CD4-positive, alpha-beta memory T cell (primary cell): ENCODE measurements around the gene MAML2. TPM values are rescaled to one million over a fixed set of nuclear protein-coding genes. Genes with fewer than 3 reads are reported as not detected.

Experiments used
- CTCF ChIA-PET: fragments of 350-600 bp; sonication (Branson Sonifier 250); formaldehyde crosslinking; loops from one replicate; lab custom pipeline; 2021; ENCODE audit warnings: inconsistent platforms; ENCODE audit not compliant: partially characterized antibody; lab: Charles Lee
- POLR2A ChIA-PET: fragments of 350-600 bp; sonication (Branson Sonifier 250); formaldehyde crosslinking; loops from one replicate; lab custom pipeline; 2021; ENCODE audit not compliant: partially characterized antibody; lab: Charles Lee
- DNase-seq, 5 donors: peaks; one replicate each; pipeline versions ENCODE4 v3.0.0 to v3.0.0-alpha.2; 2020 to 2022; ENCODE audit warnings: mixed read lengths in 1 of 5
- H3K27ac ChIP-seq: one replicate; pipeline ENCODE4 v1.7.0; 2013; ENCODE audit warnings: low read depth, low read length
- H3K27me3 ChIP-seq: 2 replicates; pipeline ENCODE4 v1.7.0; 2013; ENCODE audit warnings: mild to moderate bottlenecking, low read length, moderate library complexity; ENCODE audit not compliant: insufficient read depth
- H3K36me3 ChIP-seq: 2 replicates; pipeline ENCODE4 v1.7.0; 2013; ENCODE audit warnings: mild to moderate bottlenecking, low read length, moderate library complexity; ENCODE audit not compliant: insufficient read depth
- H3K4me1 ChIP-seq: 2 replicates; pipeline ENCODE4 v1.7.0; 2013; ENCODE audit warnings: mild to moderate bottlenecking, low read length, moderate library complexity; ENCODE audit not compliant: insufficient read depth
- H3K4me3 ChIP-seq, 2 donors: one replicate each; pipeline ENCODE4 v1.7.0; 2013; ENCODE audit warnings: low read length in 2 of 2, mild to moderate bottlenecking in 1 of 2
- H3K9me3 ChIP-seq, 2 donors: one replicate each; pipeline ENCODE4 v1.7.0; 2013; ENCODE audit warnings: low read length in 2 of 2, control low read depth in 1 of 2; ENCODE audit not compliant: control insufficient read depth in 1 of 2
- H3K27ac Mint-ChIP-seq, 7 donors: one replicate each; pipeline ENCODE4 v1.8.0; 2020 to 2021; ENCODE audit warnings: mixed read lengths in 7 of 7, mild to moderate bottlenecking in 6 of 7, inconsistent platforms in 3 of 7, moderate library complexity in 3 of 7
- H3K27me3 Mint-ChIP-seq, 2 donors: one replicate each; pipeline ENCODE4 v1.8.0; 2020 to 2021; ENCODE audit warnings: mixed read lengths in 2 of 2
- H3K36me3 Mint-ChIP-seq, 2 donors: one replicate each; pipeline ENCODE4 v1.8.0; 2020 to 2021; ENCODE audit warnings: mixed read lengths in 2 of 2, inconsistent platforms in 1 of 2, mild to moderate bottlenecking in 1 of 2
- H3K4me1 Mint-ChIP-seq, 4 donors: one replicate each; pipeline ENCODE4 v1.8.0; 2020 to 2021; ENCODE audit warnings: mixed read lengths in 4 of 4, mild to moderate bottlenecking in 1 of 4
- H3K4me3 Mint-ChIP-seq, 8 donors: one replicate each; pipeline ENCODE4 v1.8.0; 2020 to 2021; ENCODE audit warnings: mixed read lengths in 8 of 8, mild to moderate bottlenecking in 7 of 8, moderate library complexity in 6 of 8, inconsistent platforms in 3 of 8
- H3K9me3 Mint-ChIP-seq, 8 donors: one replicate each; pipeline ENCODE4 v1.8.0; 2020 to 2021; ENCODE audit warnings: mixed read lengths in 8 of 8, mild to moderate bottlenecking in 5 of 8, inconsistent platforms in 3 of 8, moderate library complexity in 1 of 8
- intact Hi-C: fragments of 100-400 bp; cut with micrococcal nuclease; formaldehyde crosslinking; loops from one replicate; pipeline ENCODE4 v1.15.1; 2023
- polyA plus RNA-seq, 2 donors: library from polyadenylated mRNA; unstranded; fragments of 300-500 nt; fragmentation: Illumina TruSeq; gene quantifications; one replicate each; pipeline ENCODE4 v1.2.3, GENCODE V29; 2021
- total RNA-seq, 2 experiments: library from RNA; stranded (reverse); gene quantifications; one replicate each; pipeline ENCODE4 v1.2.3, GENCODE V29; 2021

MAML2 gene
- total and polyA plus RNA-seq, 4 experiments from 2014 or later: 1.6 to 38.3 (median 25.5) TPM

GRCh38 chr11:96125400-96125799, 217.6 kb downstream of the MAML2 start:
- H3K36me3 ChIP-seq: no peaks in the 10 kb centered on the region
- peaks cover 11 to 29% of the 10 kb centered on the region in 2 donors for H3K36me3 Mint-ChIP-seq
- DNase-seq: no peak
- H3K27ac ChIP-seq: no peak overlapping the region
- H3K4me1 Mint-ChIP-seq: peaks cover 34 to 66% (median 50%) of the 10 kb centered on the region in 4 donors
- H3K4me3 Mint-ChIP-seq: no peak overlapping the region
- no peaks in the 10 kb centered on the region for H3K9me3 ChIP-seq
- intact Hi-C loops: no loop called here
- H3K4me1 ChIP-seq: peaks cover 6% of the 10 kb centered on the region
- no peak overlapping the region for H3K4me3 ChIP-seq
- H3K27ac Mint-ChIP-seq: no peak overlapping the region
- POLR2A ChIA-PET: no interaction called here
- CTCF ChIA-PET: no interaction called here
- H3K9me3 Mint-ChIP-seq: no peaks in the 10 kb centered on the region
- no peaks in the 10 kb centered on the region for H3K27me3 ChIP-seq
- H3K27me3 Mint-ChIP-seq: no peaks in the 10 kb centered on the region

GRCh38 chr11:96124155-96124554, 218.8 kb downstream of the MAML2 start:
- peaks cover 8 to 20% of the 10 kb centered on the region in 2 donors for H3K36me3 Mint-ChIP-seq
- Histone ChIP-seq H3K27ac (no peak overlapping the region), H3K4me1 (peaks cover 6% of the 10 kb centered on the region), H3K27me3 (no peaks in the 10 kb centered on the region), H3K36me3 (no peaks in the 10 kb centered on the region), H3K9me3 (no peaks in the 10 kb centered on the region), H3K4me3 (no peak overlapping the region)
- H3K27me3 Mint-ChIP-seq: no peaks in the 10 kb centered on the region
- intact Hi-C loops: no loop called here
- ChIA-PET CTCF (interaction anchor here (1.1 kb wide), 1 partner anchor 219 kb away, joined by 5 read pairs; the partner anchor contains the start of gene MAML2), POLR2A (no interaction called here)
- peaks cover 31 to 57% (median 45%) of the 10 kb centered on the region in 4 donors for H3K4me1 Mint-ChIP-seq
- H3K27ac Mint-ChIP-seq: peak overlapping the region in 1 of 7 donors; percentile 64
- H3K4me3 Mint-ChIP-seq: no peak overlapping the region
- no peak for DNase-seq
- no peaks in the 10 kb centered on the region for H3K9me3 Mint-ChIP-seq

- no peaks in the 10 kb centered on the region for H3K27me3 ChIP-seq
- Mint-ChIP-seq H3K4me1 (peaks cover 28 to 56% (median 40%) of the 10 kb centered on the region in 4 donors), H3K36me3 (peaks cover 8 to 28% of the 10 kb centered on the region in 2 donors), H3K27me3 (no peaks in the 10 kb centered on the region), H3K4me3 (peak overlapping the region in 1 of 8 donors; percentile 55), H3K27ac (peak overlapping the region in 1 of 7 donors; percentile 26), H3K9me3 (no peaks in the 10 kb centered on the region)
- CTCF ChIA-PET: interaction anchor here (1.1 kb wide), 1 partner anchor 220 kb away, joined by 5 read pairs; the partner anchor contains the start of gene MAML2
- H3K27ac ChIP-seq: no peak overlapping the region
- H3K36me3 ChIP-seq: no peaks in the 10 kb centered on the region
- POLR2A ChIA-PET: interaction anchor here (0.6 kb wide), 1 partner anchor 219 kb away, joined by 3 read pairs; no protein-coding TSS in a partner anchor
- no peak overlapping the region for H3K4me3 ChIP-seq
- H3K9me3 ChIP-seq: no peaks in the 10 kb centered on the region
- DNase-seq: no peak
- H3K4me1 ChIP-seq: peaks cover 6% of the 10 kb centered on the region
- intact Hi-C loops: no loop called here
Measured at GRCh38 chr11:96123301-96123700, 219.7 kb downstream of the MAML2 start.

- H3K9me3 Mint-ChIP-seq: no peaks in the 10 kb centered on the region
- Histone ChIP-seq H3K36me3 (no peaks in the 10 kb centered on the region), H3K27me3 (no peaks in the 10 kb centered on the region), H3K4me1 (peaks cover 6% of the 10 kb centered on the region), H3K9me3 (no peaks in the 10 kb centered on the region), H3K4me3 (no peak overlapping the region), H3K27ac (no peak overlapping the region)
- no peak overlapping the region for H3K4me3 Mint-ChIP-seq
- DNase-seq: no peak
- ChIA-PET POLR2A (interaction anchor here (0.6 kb wide), 1 partner anchor 220 kb away, joined by 3 read pairs; no protein-coding TSS in a partner anchor), CTCF (interaction anchor here (0.6 kb wide), 1 partner anchor 83 kb away, joined by 4 read pairs; no protein-coding TSS in a partner anchor)
- no peaks in the 10 kb centered on the region for H3K27me3 Mint-ChIP-seq
- intact Hi-C loops: no loop called here
- H3K4me1 Mint-ChIP-seq: peaks cover 27 to 55% (median 39%) of the 10 kb centered on the region in 4 donors
- peaks cover 10 to 33% of the 10 kb centered on the region in 2 donors for H3K36me3 Mint-ChIP-seq
- H3K27ac Mint-ChIP-seq: no peak overlapping the region
Measured at GRCh38 chr11:96122601-96123074, 220.4 kb downstream of the MAML2 start.

GRCh38 chr11:96119211-96119610, 223.8 kb downstream of the MAML2 start:
- intact Hi-C loops: no loop called here
- Mint-ChIP-seq H3K27me3 (no peaks in the 10 kb centered on the region), H3K36me3 (peaks cover 18 to 46% of the 10 kb centered on the region in 2 donors), H3K4me1 (peaks cover 19 to 47% (median 24%) of the 10 kb centered on the region in 4 donors), H3K27ac (no peak overlapping the region), H3K4me3 (no peak overlapping the region), H3K9me3 (peaks cover 0 to 2% (median 0%) of the 10 kb centered on the region in 8 donors)
- H3K27ac ChIP-seq: no peak overlapping the region
- no peaks in the 10 kb centered on the region for H3K36me3 ChIP-seq
- no peak overlapping the region for H3K4me3 ChIP-seq
- POLR2A ChIA-PET: interaction anchor here (0.8 kb wide), 1 partner anchor 270 kb away, joined by 3 read pairs; the partner anchor contains the start of genes CCDC82 and JRKL
- H3K9me3 ChIP-seq: no peaks in the 10 kb centered on the region
- H3K4me1 ChIP-seq: peaks cover 6% of the 10 kb centered on the region
- no peak for DNase-seq
- CTCF ChIA-PET: interaction anchor here (0.9 kb wide), 1 partner anchor 10 kb away, joined by 3 read pairs; no protein-coding TSS in a partner anchor
- no peaks in the 10 kb centered on the region for H3K27me3 ChIP-seq

- peak overlapping the region in 2 of 7 donors; percentile 38 to 43 for H3K27ac Mint-ChIP-seq
- Histone ChIP-seq H3K9me3 (no peaks in the 10 kb centered on the region), H3K4me3 (no peak overlapping the region), H3K4me1 (no peaks in the 10 kb centered on the region), H3K27ac (no peak overlapping the region), H3K27me3 (no peaks in the 10 kb centered on the region), H3K36me3 (no peaks in the 10 kb centered on the region)
- intact Hi-C loops: no loop called here
- peaks cover 11 to 46% (median 20%) of the 10 kb centered on the region in 4 donors for H3K4me1 Mint-ChIP-seq
- peaks cover 0 to 2% (median 0%) of the 10 kb centered on the region in 8 donors for H3K9me3 Mint-ChIP-seq
- no peak overlapping the region for H3K4me3 Mint-ChIP-seq
- no peaks in the 10 kb centered on the region for H3K27me3 Mint-ChIP-seq
- DNase-seq: no peak
- ChIA-PET CTCF (interaction anchor here (1.7 to 1.8 kb wide), 2 partner anchors 27 to 227 kb away, joined by 5 to 6 read pairs; partner anchors contain the start of gene MAML2), POLR2A (interaction anchor here (1.2 to 1.4 kb wide), 2 partner anchors 54 to 226 kb away, joined by 3 read pairs; no protein-coding TSS in a partner anchor)
- peaks cover 14 to 37% of the 10 kb centered on the region in 2 donors for H3K36me3 Mint-ChIP-seq
Measured at GRCh38 chr11:96116376-96116775, 226.6 kb downstream of the MAML2 start.
